Fibroblast of lung (primary cell): ENCODE data around the gene TRANK1. TPM values are rescaled to one million over a fixed set of nuclear protein-coding genes. Genes with fewer than 3 reads are reported as not detected.

Source experiments
- DNase-seq, 2 donors: peaks; one replicate each; pipeline versions ENCODE4 v3.0.0 to v3.0.0-alpha.2; 2010; ENCODE audit warnings: low read depth in 2 of 2
- H2AFZ ChIP-seq: 2 replicates; pipeline ENCODE4 v1.5.1; 2012; ENCODE audit warnings: low read length, control low read depth, inconsistent platforms
- H3K27ac ChIP-seq: 2 replicates; pipeline ENCODE4 v1.5.1; 2011; ENCODE audit warnings: low read length, control low read depth; ENCODE audit not compliant: insufficient read depth
- H3K27me3 ChIP-seq: 2 replicates; pipeline ENCODE4 v1.5.1; 2011; ENCODE audit warnings: mild to moderate bottlenecking, low read length; ENCODE audit not compliant: control insufficient read depth, insufficient read depth
- H3K36me3 ChIP-seq: 2 replicates; pipeline ENCODE4 v1.5.1; 2011; ENCODE audit warnings: low read length; ENCODE audit not compliant: control insufficient read depth, insufficient read depth
- H3K4me1 ChIP-seq: 2 replicates; pipeline ENCODE4 v1.5.1; 2011; ENCODE audit warnings: low read length; ENCODE audit not compliant: control insufficient read depth, insufficient read depth; ENCODE audit errors: extremely low read depth
- H3K4me2 ChIP-seq: 2 replicates; pipeline ENCODE4 v1.5.1; 2011; ENCODE audit warnings: low read length, control low read depth; ENCODE audit not compliant: insufficient read depth; ENCODE audit errors: extremely low read depth
- H3K4me3 ChIP-seq, 4 experiments: fragments of 200-600 bp in 1 of 4; sonication (generic) in 1 of 4; replicated peaks in 1 of 4; 2 replicates each; pipeline ENCODE4 v1.5.1; 2011 to 2016; ENCODE audit warnings: low read length in 4 of 4, low read depth in 3 of 4, mild to moderate bottlenecking in 3 of 4, control low read depth in 2 of 4, inconsistent platforms in 1 of 4, mixed read lengths in 1 of 4; ENCODE audit not compliant: insufficient read depth in 1 of 4; ENCODE audit errors: control extremely low read depth in 1 of 4
- H3K79me2 ChIP-seq: 2 replicates; pipeline ENCODE4 v1.5.1; 2012; ENCODE audit warnings: mild to moderate bottlenecking, low read length, inconsistent platforms; ENCODE audit not compliant: control insufficient read depth, insufficient read depth
- H3K9ac ChIP-seq: 2 replicates; pipeline ENCODE4 v1.5.1; 2011; ENCODE audit warnings: mild to moderate bottlenecking, low read length, control low read depth; ENCODE audit not compliant: insufficient read depth
- H3K9me3 ChIP-seq: 2 replicates; pipeline ENCODE4 v1.5.1; 2012; ENCODE audit warnings: low read depth, low read length; ENCODE audit not compliant: control insufficient read depth, insufficient read depth
- H4K20me1 ChIP-seq: 2 replicates; pipeline ENCODE4 v1.5.1; 2011; ENCODE audit warnings: low read length; ENCODE audit not compliant: control insufficient read depth, insufficient read depth; ENCODE audit errors: extremely low read depth
- CTCF ChIP-seq, 2 donors: IDR thresholded peaks in 1 of 2; conservative IDR thresholded peaks in 1 of 2; 1 replicate in 1 of 2; 2 replicates in 1 of 2; pipeline ENCODE4 v1.5.1; 2011 to 2012; ENCODE audit warnings: low read length in 2 of 2, control low read depth in 1 of 2, inconsistent platforms in 1 of 2, low read depth in 1 of 2, mild to moderate bottlenecking in 1 of 2
- EZH2 ChIP-seq: IDR thresholded peaks from 2 replicates; pipeline ENCODE4 v1.5.1; 2012; ENCODE audit warnings: low read length, control low read depth, mild to moderate bottlenecking; ENCODE audit errors: missing control alignments
- polyA plus RNA-seq, 2 donors: library from polyadenylated mRNA; depleted of rRNA in 1 of 2; stranded (reverse) in 1 of 2; unstranded in 1 of 2; fragments of >200 nt; gene quantifications; 2 replicates each; pipeline ENCODE4 v1.2.1, GENCODE V29; 2011 to 2012; ENCODE audit warnings: missing spikeins in 1 of 2
- total RNA-seq: library from RNA; depleted of rRNA; stranded (reverse); fragments of >200 nt; gene quantifications from 2 replicates; pipeline ENCODE4 v1.2.1, GENCODE V29; 2014

Gene TRANK1
- total and polyA plus RNA-seq, 2 donors (not counting 1 experiment from before 2014, with no cell fraction given): 9.1 to 28.6 TPM

DNA sequence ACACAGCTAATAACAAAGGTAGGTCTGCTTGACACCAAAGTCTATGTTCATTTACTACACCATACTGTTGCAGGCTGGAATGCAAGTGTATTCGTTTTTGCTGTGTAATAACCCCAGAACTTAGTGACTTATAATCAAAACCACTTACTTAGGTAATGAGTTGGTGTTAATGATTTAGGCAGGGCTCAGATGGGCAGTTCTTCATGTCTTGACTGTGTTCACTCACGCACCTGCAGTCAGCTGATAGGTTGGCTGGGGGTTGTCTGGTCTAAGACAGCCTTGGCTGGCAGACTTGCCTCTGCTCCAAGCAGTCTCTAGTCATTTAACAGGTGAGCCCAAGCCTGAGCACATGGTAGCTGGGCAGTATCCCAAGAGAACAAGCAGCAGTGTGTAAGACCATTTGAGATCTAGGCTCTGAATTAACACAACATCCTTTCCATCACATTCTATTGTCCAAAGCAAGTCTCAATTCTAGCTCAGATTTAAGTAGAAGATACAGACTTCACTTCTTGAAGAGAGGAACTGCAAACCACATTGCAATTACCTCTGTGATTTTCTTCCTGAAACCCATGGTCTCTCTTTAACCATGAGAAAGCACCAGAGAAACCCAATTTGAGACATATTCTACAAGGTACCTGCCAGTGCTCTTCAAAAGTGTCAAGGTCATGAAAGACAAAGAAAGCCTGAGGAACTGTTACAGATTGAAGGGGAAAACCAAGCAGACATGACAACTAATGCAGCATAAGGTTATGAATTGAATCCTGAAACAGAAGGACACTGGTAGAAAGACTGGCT lies 167.2 kb downstream of the TRANK1 start:
- no peaks in the 10 kb centered on the region for H3K9me3 ChIP-seq
- no peak overlapping the region for H3K4me2 ChIP-seq
- TF ChIP-seq CTCF (conservative IDR thresholded peaks at IDR 0.05 in 1 of 2, IDR thresholded peaks at IDR 0.05 in 1 of 2; ENCODE audit: low read depth in 1 of 2, low read length in 2 of 2): no peak
- TF ChIP-seq EZH2: no peak
- no peaks in the 10 kb centered on the region for H3K79me2 ChIP-seq
- no peak for DNase-seq
- H3K4me1 ChIP-seq: no peaks in the 10 kb centered on the region
- no peak overlapping the region for H3K27ac ChIP-seq
- no peak overlapping the region for H3K9ac ChIP-seq
- H2AFZ ChIP-seq: no peak overlapping the region
- H4K20me1 ChIP-seq: no peaks in the 10 kb centered on the region
- no peaks in the 10 kb centered on the region for H3K36me3 ChIP-seq
- H3K4me3 ChIP-seq: no peak overlapping the region
- no peaks in the 10 kb centered on the region for H3K27me3 ChIP-seq

Other genes with a start within 250 kb of the TRANK1 start
- under 0.01 TPM in 1 of 2 replicates, not detected in the other for gene DCLK3, start 180.5 kb downstream of the TRANK1 start, total RNA-seq
- not detected in 2 replicates for gene DCLK3, start 180.5 kb downstream of the TRANK1 start, polyA plus RNA-seq
- gene EPM2AIP1, start 48.1 kb upstream of the TRANK1 start, total RNA-seq: 10.5 and 12.9 TPM in 2 replicates
- 15.1 and 18.7 TPM in 2 replicates for gene EPM2AIP1, start 48.1 kb upstream of the TRANK1 start, polyA plus RNA-seq
- 57.8 and 62.3 TPM in 2 replicates for gene MLH1, start 48.5 kb upstream of the TRANK1 start, total RNA-seq
- 34.4 and 47.2 TPM in 2 replicates for gene MLH1, start 48.5 kb upstream of the TRANK1 start, polyA plus RNA-seq
- gene LRRFIP2, start 229.5 kb upstream of the TRANK1 start, total RNA-seq: 75.8 and 149 TPM in 2 replicates
- 80.5 and 83.7 TPM in 2 replicates for gene LRRFIP2, start 229.5 kb upstream of the TRANK1 start, polyA plus RNA-seq